ACC112 (cell line): ENCODE data around the gene RPL11.
A peak's percentile ranks its signal among the peaks of the same experiment; 100 is the strongest.
"Not testable (repeated sequence)": the region's sequence is repeated elsewhere in the genome, so short reads cannot be mapped to it uniquely, and the experiment has no call there.

Experiments
- H2AFZ ChIP-seq: fragments of 200-600 bp; sonication (generic); one replicate; pipeline ENCODE4 v1.6.0; 2017; ENCODE audit warnings: antibody characterized with exemption, low read length; ENCODE audit not compliant: unreplicated experiment
- H3K27ac ChIP-seq: fragments of 200-600 bp; sonication (generic); 2 replicates; pipeline ENCODE4 v1.5.1; 2014; ENCODE audit warnings: low read depth, mild to moderate bottlenecking, antibody characterized with exemption, low read length, moderate library complexity
- H3K27me3 ChIP-seq: fragments of 200-600 bp; sonication (generic); 2 replicates; pipeline ENCODE4 v1.6.1; 2014; ENCODE audit warnings: mild to moderate bottlenecking, antibody characterized with exemption, low read length, moderate library complexity, mixed read lengths; ENCODE audit not compliant: insufficient read depth
- H3K36me3 ChIP-seq: fragments of 200-600 bp; sonication (generic); 2 replicates; pipeline ENCODE4 v1.6.1; 2016; ENCODE audit warnings: mild to moderate bottlenecking, antibody characterized with exemption, low read length, moderate library complexity, mixed read lengths; ENCODE audit not compliant: insufficient read depth
- H3K4me1 ChIP-seq: fragments of 200-600 bp; sonication (generic); one replicate; pipeline ENCODE4 v1.6.1; 2016; ENCODE audit warnings: low read length, mixed read lengths; ENCODE audit not compliant: insufficient read depth, unreplicated experiment, control insufficient read depth
- H3K4me3 ChIP-seq: fragments of 200-600 bp; sonication (generic); 2 replicates; pipeline ENCODE4 v1.5.1; 2014; ENCODE audit warnings: mild to moderate bottlenecking, low read depth, low read length
- H3K79me2 ChIP-seq: fragments of 200-600 bp; sonication (generic); one replicate; pipeline ENCODE4 v1.6.0; 2016; ENCODE audit warnings: low read length; ENCODE audit not compliant: control insufficient read depth, unreplicated experiment, insufficient read depth

Gene RPL11

GRCh38 chr1:23685197-23685596 is 6.4 kb upstream of the RPL11 start:
- H3K4me3 ChIP-seq, H3K36me3 ChIP-seq, H3K4me1 ChIP-seq, H2AFZ ChIP-seq, H3K27ac ChIP-seq, H3K79me2 ChIP-seq: not testable (repeated sequence)
- H3K27me3 ChIP-seq, result peaks cover 33% of the 10 kb centered on the region

GRCh38 chr1:23687680-23688079 is 3.9 kb upstream of the RPL11 start:
- not testable (repeated sequence) for H3K36me3 ChIP-seq, H3K27ac ChIP-seq

GRCh38 chr1:23688281-23688680 is 3.3 kb upstream of the RPL11 start:
- H2AFZ ChIP-seq, H3K4me1 ChIP-seq: not testable (repeated sequence)
- H3K36me3 ChIP-seq, result peaks cover 11% of the 10 kb centered on the region

More at GRCh38 chr1:23687680-23688079, 3.9 kb upstream of the RPL11 start:
- peaks cover 11% of the 10 kb centered on the region for H3K79me2 ChIP-seq
- not testable (repeated sequence) for H3K4me1 ChIP-seq, H3K4me3 ChIP-seq, H2AFZ ChIP-seq
- peaks cover 18% of the 10 kb centered on the region for H3K27me3 ChIP-seq

GRCh38 chr1:23692308-23692871 is 784 bp downstream of the RPL11 start:
- H3K79me2 ChIP-seq, result peaks cover 58% of the 10 kb centered on the region

More at GRCh38 chr1:23688281-23688680, 3.3 kb upstream of the RPL11 start:
- peaks cover 12% of the 10 kb centered on the region for H3K27me3 ChIP-seq
- peaks cover 17% of the 10 kb centered on the region for H3K79me2 ChIP-seq
- H3K4me3 ChIP-seq, H3K27ac ChIP-seq: not testable (repeated sequence)

DNA sequence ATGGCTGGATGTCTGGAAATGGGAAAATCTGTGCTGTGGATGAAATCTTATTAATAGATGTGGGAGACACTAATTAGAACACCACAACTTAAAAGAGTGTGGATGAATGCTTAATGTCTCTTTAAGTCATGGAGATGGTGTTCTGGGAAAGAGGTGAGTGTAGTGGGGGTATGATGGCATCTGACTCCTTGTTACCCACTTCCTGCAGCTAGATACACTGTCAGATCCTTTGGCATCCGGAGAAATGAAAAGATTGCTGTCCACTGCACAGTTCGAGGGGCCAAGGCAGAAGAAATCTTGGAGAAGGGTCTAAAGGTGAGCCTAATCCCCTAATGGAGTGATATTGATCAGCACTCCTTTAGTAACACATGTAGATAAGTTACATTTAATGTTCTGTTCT is 2.0 kb downstream of the RPL11 start:
- Histone ChIP-seq H3K27me3 (no peaks in the 10 kb centered on the region), H3K4me3 (peak overlapping the region; percentile 92), H3K27ac (no peak overlapping the region; the same call in 1 of the 2 replicates), H3K4me1 (peaks cover 44% of the 10 kb centered on the region), H2AFZ (no peak overlapping the region), H3K36me3 (peaks cover 60% of the 10 kb centered on the region), H3K79me2 (peaks cover 70% of the 10 kb centered on the region)

More at GRCh38 chr1:23692308-23692871, 784 bp downstream of the RPL11 start:
- Histone ChIP-seq H3K36me3 (peaks cover 48% of the 10 kb centered on the region), H2AFZ (no peak overlapping the region), H3K4me1 (peaks cover 39% of the 10 kb centered on the region), H3K4me3 (peak overlapping the region; percentile 92), H3K27me3 (no peaks in the 10 kb centered on the region), H3K27ac (peak overlapping the region; percentile 70)

- peaks cover 76% of the 10 kb centered on the region for H3K79me2 ChIP-seq
- no peak overlapping the region for H3K27ac ChIP-seq
- H3K36me3 ChIP-seq, result peaks cover 67% of the 10 kb centered on the region
- H3K27me3 ChIP-seq, result no peaks in the 10 kb centered on the region
- H2AFZ ChIP-seq, result no peak overlapping the region
- peaks cover 44% of the 10 kb centered on the region for H3K4me1 ChIP-seq
- peak overlapping the region; percentile 92 for H3K4me3 ChIP-seq
Measured at GRCh38 chr1:23694371-23694770, 2.8 kb downstream of the RPL11 start.

- Histone ChIP-seq H3K4me1 (peaks cover 49% of the 10 kb centered on the region), H3K27ac (no peak overlapping the region), H3K27me3 (no peaks in the 10 kb centered on the region), H3K79me2 (peaks cover 88% of the 10 kb centered on the region), H3K4me3 (no peak overlapping the region), H3K36me3 (peaks cover 76% of the 10 kb centered on the region), H2AFZ (no peak overlapping the region)
Measured at GRCh38 chr1:23695667-23696066, 4.1 kb downstream of the RPL11 start.

DNA sequence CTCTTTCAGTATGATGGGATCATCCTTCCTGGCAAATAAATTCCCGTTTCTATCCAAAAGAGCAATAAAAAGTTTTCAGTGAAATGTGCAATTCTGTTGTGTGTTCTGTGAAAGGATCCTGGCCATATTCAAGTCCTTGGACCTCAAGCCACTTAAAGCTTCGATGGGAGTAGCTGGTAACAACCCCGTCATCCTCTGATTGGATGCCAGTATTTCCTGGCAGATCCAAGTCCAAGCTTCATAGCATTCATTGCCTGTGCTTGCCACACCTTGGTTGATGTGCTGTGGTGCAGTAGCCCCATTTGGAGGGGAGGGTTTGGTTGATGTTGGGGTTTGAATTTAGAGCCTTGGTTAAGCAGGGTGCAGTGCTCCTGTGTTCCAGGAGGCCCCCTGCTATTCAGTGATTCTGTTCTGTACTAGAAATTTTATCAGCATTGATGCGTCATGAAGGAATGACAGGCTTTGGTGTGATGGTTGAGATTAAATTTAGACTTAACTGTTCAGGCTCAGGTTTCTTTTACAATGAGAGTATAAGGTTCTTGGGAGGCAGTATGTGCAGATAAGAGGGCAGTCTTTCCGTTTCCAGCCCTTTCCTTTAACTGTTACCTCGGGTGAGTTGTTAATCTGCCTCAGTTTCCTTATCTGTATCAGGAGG is 4.9 kb downstream of the RPL11 start:
- H3K36me3 ChIP-seq, result peaks cover 80% of the 10 kb centered on the region
- no peak overlapping the region for H3K4me3 ChIP-seq
- H2AFZ ChIP-seq, result no peak overlapping the region
- H3K27me3 ChIP-seq, result no peaks in the 10 kb centered on the region
- peaks cover 49% of the 10 kb centered on the region for H3K4me1 ChIP-seq
- H3K27ac ChIP-seq, result no peak overlapping the region
- H3K79me2 ChIP-seq, result peaks cover 94% of the 10 kb centered on the region

DNA sequence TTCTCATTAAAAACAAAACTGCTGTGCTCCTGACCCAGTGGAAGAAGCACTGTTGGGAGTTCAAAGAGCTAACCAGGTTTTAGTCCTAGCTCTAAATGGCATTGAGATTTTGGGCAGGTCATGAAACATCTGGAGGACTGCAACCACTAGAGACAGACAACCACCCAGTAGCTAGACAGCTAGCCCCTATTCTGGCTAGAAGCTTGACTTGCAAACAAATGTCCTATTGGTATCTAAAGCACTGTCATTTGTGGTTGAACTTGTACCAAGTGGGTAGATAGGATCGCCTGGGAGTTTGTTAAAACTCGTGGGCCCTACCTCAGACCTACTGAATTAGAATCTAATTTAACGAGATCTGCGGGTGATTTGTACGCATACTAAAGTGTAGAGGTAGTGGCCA is 6.9 kb downstream of the RPL11 start:
- H3K79me2 ChIP-seq, result peaks cover 76% of the 10 kb centered on the region
- peaks cover 42% of the 10 kb centered on the region for H3K4me1 ChIP-seq
- no peak overlapping the region for H3K4me3 ChIP-seq
- H3K36me3 ChIP-seq, result peaks cover 67% of the 10 kb centered on the region
- no peak overlapping the region for H2AFZ ChIP-seq
- no peaks in the 10 kb centered on the region for H3K27me3 ChIP-seq
- H3K27ac ChIP-seq, result no peak overlapping the region

DNA sequence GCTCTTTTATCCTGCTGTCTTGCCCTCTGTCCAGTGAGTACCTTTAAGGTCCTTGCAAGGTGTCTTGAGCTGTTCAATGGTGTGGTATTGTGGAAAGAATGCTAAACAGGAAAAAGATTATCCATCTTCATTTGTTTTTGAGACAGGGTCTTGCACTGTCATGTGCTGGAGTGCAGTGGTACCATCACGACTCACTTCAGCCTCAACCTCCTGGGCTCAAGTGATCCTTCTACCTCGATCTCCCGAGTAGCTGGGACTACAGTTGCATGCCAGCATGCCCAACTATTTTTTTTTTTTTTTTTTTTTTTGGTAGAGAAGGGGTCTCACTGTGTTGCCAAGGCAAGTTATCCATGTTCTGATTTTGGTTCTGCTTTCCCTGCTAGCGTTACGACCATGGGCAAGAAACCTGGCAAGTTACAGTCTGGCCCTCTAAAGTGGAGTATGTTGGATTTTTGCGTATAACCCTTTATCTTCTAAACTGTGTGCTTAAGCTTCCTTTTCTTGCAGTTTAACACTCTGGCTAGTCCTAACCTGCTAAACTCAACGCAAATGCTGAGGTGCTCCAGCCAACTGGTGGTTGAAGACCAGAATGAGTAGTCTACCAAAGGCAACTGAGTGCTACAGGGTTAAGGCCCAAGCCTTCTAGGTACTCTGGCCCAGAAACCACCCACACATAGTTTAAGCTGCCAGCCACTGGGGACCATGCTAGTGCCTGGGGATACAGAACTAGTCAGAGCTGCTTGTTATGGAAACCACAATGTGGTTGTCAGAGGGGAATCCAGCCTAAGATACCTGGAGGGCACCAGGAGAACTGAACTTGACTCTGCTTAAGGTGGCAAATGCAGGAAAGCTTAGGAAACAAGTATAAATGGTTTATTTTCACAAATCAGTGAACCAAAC is 7.9 kb downstream of the RPL11 start:
- no peaks in the 10 kb centered on the region for H3K27me3 ChIP-seq
- H2AFZ ChIP-seq, result no peak overlapping the region
- H3K79me2 ChIP-seq, result peaks cover 65% of the 10 kb centered on the region
- peaks cover 60% of the 10 kb centered on the region for H3K36me3 ChIP-seq
- no peak overlapping the region for H3K4me3 ChIP-seq
- peaks cover 31% of the 10 kb centered on the region for H3K4me1 ChIP-seq
- no peak overlapping the region for H3K27ac ChIP-seq
